Measurements from ENCODE around the gene TMEM229A.

GRCh38 chr7:123995617-123996326 lies 37.1 kb downstream of the TMEM229A start:
- TF ChIP-seq CTCF (IDR thresholded peaks at IDR 0.05) (no peak), POLR2A (IDR thresholded peaks at IDR 0.05) (no peak)

All from thyroid gland (tissue), 4 donors.